Hepatocyte (in vitro differentiated cells): Measurements from ENCODE around the gene FOSB. TPM values are rescaled to one million over a fixed set of nuclear protein-coding genes. Genes with fewer than 3 reads are reported as not detected.
"Not testable (repeated sequence)": the region's sequence is repeated elsewhere in the genome, so short reads cannot be mapped to it uniquely, and the experiment has no call there.

Experiments
- DNase-seq: peaks from one replicate; pipeline ENCODE4 v3.0.0-alpha.2; 2016; ENCODE audit warnings: low spot score
- H2AFZ ChIP-seq: fragments of 200-600 bp; sonication (generic); 2 replicates; pipeline ENCODE4 v1.6.0; 2016; ENCODE audit warnings: antibody characterized with exemption, mild to moderate bottlenecking
- H3K27ac ChIP-seq: fragments of 200-600 bp; sonication (generic); 2 replicates; pipeline ENCODE4 v1.5.1; 2016; ENCODE audit warnings: mild to moderate bottlenecking
- H3K27me3 ChIP-seq: fragments of 200-600 bp; sonication (generic); 2 replicates; pipeline ENCODE4 v1.6.1; 2016
- H3K36me3 ChIP-seq: fragments of 200-600 bp; sonication (generic); replicated peaks from 2 replicates; pipeline ENCODE4 v1.5.1; 2016; ENCODE audit warnings: low read depth; ENCODE audit not compliant: insufficient read depth
- H3K4me1 ChIP-seq: fragments of 200-600 bp; sonication (generic); 2 replicates; pipeline ENCODE4 v1.5.1; 2016; ENCODE audit warnings: mild to moderate bottlenecking, moderate library complexity; ENCODE audit not compliant: insufficient read depth
- H3K4me2 ChIP-seq: fragments of 200-600 bp; sonication (generic); 2 replicates; pipeline ENCODE4 v1.6.0; 2016
- H3K4me3 ChIP-seq: fragments of 200-600 bp; sonication (generic); 2 replicates; pipeline ENCODE4 v1.5.1; 2016; ENCODE audit warnings: mild to moderate bottlenecking
- H3K79me2 ChIP-seq: fragments of 200-600 bp; sonication (generic); 2 replicates; pipeline ENCODE4 v1.6.0; 2017; ENCODE audit warnings: mild to moderate bottlenecking
- H3K9me2 ChIP-seq: fragments of 200-600 bp; sonication (generic); replicated peaks from 2 replicates; pipeline ENCODE4 v1.6.0; 2017; ENCODE audit warnings: mild to moderate bottlenecking; ENCODE audit not compliant: insufficient read depth
- H3K9me3 ChIP-seq: fragments of 200-600 bp; sonication (generic); 2 replicates; pipeline ENCODE4 v1.5.1; 2016; ENCODE audit warnings: low read depth, mild to moderate bottlenecking
- H4K20me1 ChIP-seq: fragments of 200-600 bp; sonication (generic); 2 replicates; pipeline ENCODE4 v1.6.0; 2016; ENCODE audit warnings: mild to moderate bottlenecking; ENCODE audit not compliant: insufficient read depth, poor library complexity, severe bottlenecking
- EZH2 ChIP-seq: fragments of 200-600 bp; sonication (generic); IDR thresholded peaks from 2 replicates; pipeline ENCODE4 v1.6.1; 2016; ENCODE audit warnings: antibody characterized with exemption, mild to moderate bottlenecking, borderline replicate concordance
- EZH2phosphoT487 ChIP-seq: fragments of 200-600 bp; sonication (generic); IDR thresholded peaks from one replicate; pipeline ENCODE4 v1.6.1; 2018; ENCODE audit warnings: antibody characterized with exemption, mild to moderate bottlenecking, low read depth, moderate library complexity; ENCODE audit not compliant: unreplicated experiment, severe bottlenecking
- WGBS: methylation state at CpG from one replicate; pipeline ENCODE4 v1.1.6; 2016; ENCODE audit warnings: low lambda C conversion rate; ENCODE audit errors: missing lambda C conversion rate; 5-methylcytosine and 5-hydroxymethylcytosine counted together
- polyA plus RNA-seq: library from polyadenylated mRNA; unstranded; fragments of >200 nt; fragmentation: Nextera tagmentation; extraction: Ambion mirVana; gene quantifications from 2 replicates; pipeline ENCODE4 v1.2.1, GENCODE V29; 2016
- total RNA-seq: library from RNA; depleted of rRNA; stranded (reverse); fragments of >200 nt; gene quantifications from 2 replicates; pipeline ENCODE4 v1.2.3, GENCODE V29; 2014
- TF ChIP-seq, protein P1 (sequence below): fragments of 200-600 bp; sonication (generic); IDR thresholded peaks from 2 replicates; pipeline ENCODE4 v1.5.1; 2016; ENCODE audit warnings: antibody characterized with exemption, mild to moderate bottlenecking; ENCODE audit not compliant: poor library complexity

The FOSB gene
- total and polyA plus RNA-seq, 2 experiments from 2014 or later = 73.1 to 114 TPM

DNA sequence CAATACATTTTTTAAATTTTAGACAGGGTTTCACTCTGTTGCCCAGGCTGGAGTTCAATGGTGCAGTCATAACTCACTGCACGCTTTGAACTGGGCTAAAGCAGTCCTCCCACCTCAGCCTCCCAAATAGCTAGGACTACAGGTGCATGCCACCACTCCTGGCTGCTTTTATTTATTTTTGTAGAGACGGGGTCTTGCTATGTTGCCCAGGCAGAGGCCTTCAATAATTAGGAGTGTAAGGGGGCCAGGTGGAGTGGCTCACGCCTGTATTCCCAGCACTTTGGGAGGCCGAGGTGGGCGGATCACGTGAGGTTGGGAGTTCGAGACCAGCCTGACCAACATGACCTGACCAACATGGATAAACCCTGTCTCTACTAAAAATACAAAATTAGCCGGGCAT is 35.3 kb upstream of the FOSB start:
- not testable (repeated sequence) for DNase-seq, H3K4me2 ChIP-seq, H3K79me2 ChIP-seq

DNA sequence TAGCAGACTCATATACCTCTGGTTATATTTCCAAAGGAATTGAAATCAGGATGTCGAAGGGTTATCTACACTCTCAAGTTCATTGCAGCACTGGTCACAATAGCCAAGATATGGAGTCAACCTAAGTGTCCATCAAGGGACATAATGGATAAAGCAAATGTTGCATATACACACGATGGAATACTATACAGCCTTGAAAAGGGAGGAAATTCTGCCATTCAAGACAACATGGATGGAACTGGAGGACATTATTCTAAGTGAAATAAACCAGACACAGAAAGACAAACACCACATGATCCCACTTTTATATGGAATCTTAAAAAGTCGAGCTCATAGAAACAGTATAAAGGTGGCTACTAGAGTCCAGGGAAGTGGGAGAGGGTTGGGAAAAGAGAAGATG is 30.5 kb upstream of the FOSB start:
- Histone ChIP-seq H3K79me2 (no peaks in the 10 kb centered on the region), H2AFZ (no peak overlapping the region), H3K4me1 (peaks cover 5% of the 10 kb centered on the region), H3K9me2 (no peaks in the 10 kb centered on the region), H4K20me1 (no peaks in the 10 kb centered on the region), H3K4me3 (no peak overlapping the region), H3K4me2 (no peak overlapping the region), H3K27me3 (no peaks in the 10 kb centered on the region), H3K36me3 (no peaks in the 10 kb centered on the region), H3K27ac (no peak overlapping the region), H3K9me3 (no peaks in the 10 kb centered on the region)
- 88% methylated on average over 3 of the region's 3 CpGs for WGBS
- no peak for TF ChIP-seq EZH2phosphoT487
- DNase-seq = no peak

More for the DNA sequence above, 35.3 kb upstream of the FOSB start:
- H3K36me3 ChIP-seq, H3K27me3 ChIP-seq, H3K4me3 ChIP-seq, H3K9me2 ChIP-seq, H3K9me3 ChIP-seq, H3K4me1 ChIP-seq, H3K27ac ChIP-seq, H2AFZ ChIP-seq, H4K20me1 ChIP-seq: not testable (repeated sequence)
- WGBS = 96% methylated on average over 8 of the region's 8 CpGs

DNA sequence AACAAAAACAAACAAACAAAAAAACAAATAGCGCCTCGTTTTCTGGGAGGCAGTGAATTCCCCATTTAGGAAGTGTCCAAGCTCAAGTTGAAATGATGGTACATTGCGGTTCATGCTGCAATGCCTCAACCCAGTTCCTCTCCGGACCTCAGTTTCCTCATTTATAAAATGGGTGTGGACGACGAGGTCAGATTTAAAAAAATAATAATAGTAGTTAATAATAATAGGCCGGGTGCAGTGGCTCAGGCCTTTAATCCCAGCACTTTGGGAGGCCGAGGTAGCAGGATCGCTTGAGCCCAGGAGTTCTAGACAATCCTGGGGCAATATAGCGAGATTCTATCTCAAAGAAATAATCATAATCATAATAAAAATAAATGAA is 28.6 kb upstream of the FOSB start:
- H2AFZ ChIP-seq = peak overlapping the region; percentile 53
- no peaks in the 10 kb centered on the region for H3K27me3 ChIP-seq
- no peak overlapping the region for H3K4me3 ChIP-seq
- DNase-seq = no peak
- H3K36me3 ChIP-seq = no peaks in the 10 kb centered on the region
- peak overlapping the region; percentile 74 for H3K4me2 ChIP-seq
- no peaks in the 10 kb centered on the region for H3K9me2 ChIP-seq
- no peaks in the 10 kb centered on the region for H3K9me3 ChIP-seq
- TF ChIP-seq EZH2 (no peak), EZH2phosphoT487 (no peak)
- TF ChIP-seq, protein P1, sequence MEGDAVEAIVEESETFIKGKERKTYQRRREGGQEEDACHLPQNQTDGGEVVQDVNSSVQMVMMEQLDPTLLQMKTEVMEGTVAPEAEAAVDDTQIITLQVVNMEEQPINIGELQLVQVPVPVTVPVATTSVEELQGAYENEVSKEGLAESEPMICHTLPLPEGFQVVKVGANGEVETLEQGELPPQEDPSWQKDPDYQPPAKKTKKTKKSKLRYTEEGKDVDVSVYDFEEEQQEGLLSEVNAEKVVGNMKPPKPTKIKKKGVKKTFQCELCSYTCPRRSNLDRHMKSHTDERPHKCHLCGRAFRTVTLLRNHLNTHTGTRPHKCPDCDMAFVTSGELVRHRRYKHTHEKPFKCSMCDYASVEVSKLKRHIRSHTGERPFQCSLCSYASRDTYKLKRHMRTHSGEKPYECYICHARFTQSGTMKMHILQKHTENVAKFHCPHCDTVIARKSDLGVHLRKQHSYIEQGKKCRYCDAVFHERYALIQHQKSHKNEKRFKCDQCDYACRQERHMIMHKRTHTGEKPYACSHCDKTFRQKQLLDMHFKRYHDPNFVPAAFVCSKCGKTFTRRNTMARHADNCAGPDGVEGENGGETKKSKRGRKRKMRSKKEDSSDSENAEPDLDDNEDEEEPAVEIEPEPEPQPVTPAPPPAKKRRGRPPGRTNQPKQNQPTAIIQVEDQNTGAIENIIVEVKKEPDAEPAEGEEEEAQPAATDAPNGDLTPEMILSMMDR = no peak
- H3K79me2 ChIP-seq = no peaks in the 10 kb centered on the region
- H3K27ac ChIP-seq = peak overlapping the region; percentile 87
- H3K4me1 ChIP-seq = peaks cover 12% of the 10 kb centered on the region
- no peaks in the 10 kb centered on the region for H4K20me1 ChIP-seq
- WGBS = 38% methylated on average over 10 of the region's 10 CpGs

DNA sequence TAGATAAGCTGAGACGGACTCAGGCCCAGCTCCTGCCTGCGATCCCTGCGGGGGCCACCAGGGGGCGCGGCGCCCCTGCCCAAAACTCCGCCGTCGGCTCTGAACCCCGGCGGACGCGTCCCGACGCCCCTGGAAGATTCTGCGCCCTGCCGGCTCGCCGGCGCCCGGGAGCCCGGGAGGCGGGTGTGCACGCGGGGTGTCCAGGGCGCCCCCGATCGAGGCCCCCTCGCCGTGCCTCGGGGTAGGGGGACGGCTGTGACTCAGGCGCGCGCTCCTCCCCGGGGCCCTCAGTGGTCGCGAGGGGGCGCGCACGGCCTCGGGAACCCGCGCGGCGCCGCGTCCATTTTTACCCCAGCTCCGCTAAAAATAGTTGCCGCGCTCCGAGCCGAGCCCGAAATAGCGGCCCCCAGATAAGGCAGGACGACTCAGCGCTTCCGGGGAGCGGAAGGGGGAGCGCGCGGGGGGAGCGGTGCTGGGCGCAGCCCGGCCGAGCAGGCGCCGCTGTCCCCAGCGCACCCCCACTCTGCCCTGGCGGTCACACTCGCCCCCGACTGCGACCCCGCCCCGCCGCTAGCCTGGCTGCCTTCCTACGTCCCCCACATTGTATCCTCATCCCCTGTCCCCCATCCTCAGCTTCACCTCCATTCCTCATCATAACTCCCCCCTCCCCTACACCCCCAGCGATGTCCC is 28.1 kb upstream of the FOSB start:
- TF ChIP-seq, protein P1 = peak; percentile 97
- no peak for TF ChIP-seq EZH2
- Histone ChIP-seq H4K20me1 (no peaks in the 10 kb centered on the region), H3K9me3 (no peaks in the 10 kb centered on the region), H3K4me3 (peak overlapping the region; percentile 76), H3K79me2 (no peaks in the 10 kb centered on the region), H3K27ac (peak overlapping the region; percentile 87), H3K4me2 (peak overlapping the region; percentile 74), H3K4me1 (peaks cover 15% of the 10 kb centered on the region), H3K36me3 (no peaks in the 10 kb centered on the region), H3K9me2 (no peaks in the 10 kb centered on the region), H3K27me3 (no peaks in the 10 kb centered on the region), H2AFZ (peak overlapping the region; percentile 53)
- WGBS = 0% methylated on average over 34 of the region's 78 CpGs
- peak; percentile 91 for DNase-seq
